ENCODE measurements around the gene ATP6V1C2. TPM values are rescaled to one million over a fixed set of nuclear protein-coding genes. Genes with fewer than 3 reads are reported as not detected.

Gene ATP6V1C2
- total RNA-seq, 2 donors from 2014 or later: 0.12 to 0.44 TPM

DNA sequence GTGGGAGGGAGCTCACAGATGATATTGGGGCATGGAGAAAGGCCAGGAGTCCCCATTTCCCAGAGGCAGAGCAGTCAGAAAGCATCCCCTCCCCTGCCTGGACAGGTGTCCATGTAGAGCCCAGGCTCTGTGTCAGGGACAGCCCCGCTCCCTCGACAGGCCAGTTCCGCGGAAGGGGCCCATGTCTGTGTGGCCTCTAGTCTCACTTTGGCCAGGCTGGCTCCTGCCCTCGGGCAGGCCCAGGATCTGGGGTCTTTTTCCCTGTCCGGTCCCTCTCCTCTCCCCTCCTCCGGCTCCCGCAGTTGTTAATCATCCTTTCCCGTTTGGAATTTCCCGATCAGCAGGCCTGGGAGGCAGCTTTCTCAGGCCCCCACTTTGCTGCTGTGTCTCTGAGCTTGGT, 111.6 kb downstream of the ATP6V1C2 start:
- Histone ChIP-seq H3K36me3 (no peaks in the 10 kb centered on the region), H3K4me3 (no peak overlapping the region), H3K27ac (no peak overlapping the region), H3K4me1 (peaks cover 0 to 17% of the 10 kb centered on the region in 2 donors), H3K9me3 (no peaks in the 10 kb centered on the region), H3K27me3 (no peaks in the 10 kb centered on the region)
- DNase-seq (ENCODE audit: low spot score): no peak
- TF ChIP-seq, protein P1, sequence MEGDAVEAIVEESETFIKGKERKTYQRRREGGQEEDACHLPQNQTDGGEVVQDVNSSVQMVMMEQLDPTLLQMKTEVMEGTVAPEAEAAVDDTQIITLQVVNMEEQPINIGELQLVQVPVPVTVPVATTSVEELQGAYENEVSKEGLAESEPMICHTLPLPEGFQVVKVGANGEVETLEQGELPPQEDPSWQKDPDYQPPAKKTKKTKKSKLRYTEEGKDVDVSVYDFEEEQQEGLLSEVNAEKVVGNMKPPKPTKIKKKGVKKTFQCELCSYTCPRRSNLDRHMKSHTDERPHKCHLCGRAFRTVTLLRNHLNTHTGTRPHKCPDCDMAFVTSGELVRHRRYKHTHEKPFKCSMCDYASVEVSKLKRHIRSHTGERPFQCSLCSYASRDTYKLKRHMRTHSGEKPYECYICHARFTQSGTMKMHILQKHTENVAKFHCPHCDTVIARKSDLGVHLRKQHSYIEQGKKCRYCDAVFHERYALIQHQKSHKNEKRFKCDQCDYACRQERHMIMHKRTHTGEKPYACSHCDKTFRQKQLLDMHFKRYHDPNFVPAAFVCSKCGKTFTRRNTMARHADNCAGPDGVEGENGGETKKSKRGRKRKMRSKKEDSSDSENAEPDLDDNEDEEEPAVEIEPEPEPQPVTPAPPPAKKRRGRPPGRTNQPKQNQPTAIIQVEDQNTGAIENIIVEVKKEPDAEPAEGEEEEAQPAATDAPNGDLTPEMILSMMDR (IDR thresholded peaks at IDR 0.05): no peak

DNA sequence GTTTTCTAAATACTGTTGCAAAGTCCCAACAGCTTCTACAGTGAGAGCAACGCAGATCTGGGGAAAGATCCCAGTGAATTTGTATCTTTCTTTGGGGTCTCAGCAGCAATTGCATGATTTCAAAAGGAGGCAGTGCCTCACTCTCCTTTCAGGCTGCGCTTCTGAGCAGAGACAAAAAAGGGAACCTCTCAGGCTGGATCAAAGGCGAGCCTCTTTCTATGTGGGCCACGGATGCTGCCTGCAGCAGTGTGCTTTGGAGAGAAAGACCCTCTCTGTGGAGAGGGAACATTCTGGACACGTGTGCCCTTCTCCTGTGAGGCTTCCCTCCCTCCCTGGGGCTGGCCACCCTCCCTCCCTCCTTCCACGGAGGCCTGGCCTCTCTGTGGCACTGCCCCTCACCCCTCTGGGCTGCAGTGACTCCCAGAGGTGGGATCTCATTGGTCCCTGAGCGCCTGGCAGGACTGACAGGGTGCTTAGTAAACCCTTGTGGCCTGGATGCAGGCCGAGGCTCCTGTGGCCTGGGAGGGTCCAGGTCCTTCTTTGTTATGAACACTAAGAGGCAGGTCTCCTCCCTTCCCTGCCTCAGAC, 112.7 kb downstream of the ATP6V1C2 start:
- no peaks in the 10 kb centered on the region for H3K36me3 ChIP-seq
- peaks cover 0 to 17% of the 10 kb centered on the region in 2 donors for H3K4me1 ChIP-seq
- H3K9me3 ChIP-seq: no peaks in the 10 kb centered on the region
- TF ChIP-seq, protein P1 (IDR thresholded peaks at IDR 0.05): no peak
- no peaks in the 10 kb centered on the region for H3K27me3 ChIP-seq
- DNase-seq (ENCODE audit: low spot score): no peak
- H3K4me3 ChIP-seq: no peak overlapping the region
- no peak overlapping the region for H3K27ac ChIP-seq

Other genes starting within 250 kb of the ATP6V1C2 start
- 10 to 100 TPM; 15.3 to 17.3 TPM for gene NOL10, start 31.7 kb upstream of the ATP6V1C2 start, total RNA-seq
- gene PDIA6, start 91.2 kb downstream of the ATP6V1C2 start, total RNA-seq: 10 to 100 TPM; 89.0 to 94.4 TPM
- under 1 TPM; 0.30 to 0.94 TPM for gene KCNF1, start 190.3 kb downstream of the ATP6V1C2 start, total RNA-seq